HUDEP-2 (cell line): ENCODE data around the gene ACBD4.

ENCODE experiments used
- DNase-seq, 76 experiments: peaks; one replicate each; lab custom pipeline; 2025; ENCODE audit not compliant: unreplicated experiment in 76 of 76; lab: John Stamatoyannopoulos, UW

ACBD4 gene

GRCh38 chr17:45177563-45177962, 42.1 kb downstream of the ACBD4 start:
- no peak for DNase-seq

- no peak for DNase-seq
Measured at GRCh38 chr17:45184144-45184543, 48.7 kb downstream of the ACBD4 start.

- DNase-seq: no peak
Measured at GRCh38 chr17:45186801-45187354, 51.4 kb downstream of the ACBD4 start.

GRCh38 chr17:45189009-45189408, 53.5 kb downstream of the ACBD4 start:
- DNase-seq: no peak

- no peak for DNase-seq
Measured at GRCh38 chr17:45190503-45191255, 55.2 kb downstream of the ACBD4 start.
